ENCODE results near the gene BLTP2. TPM values are rescaled to one million over a fixed set of nuclear protein-coding genes. Genes with fewer than 3 reads are reported as not detected.
"Not testable (repeated sequence)": the region's sequence is repeated elsewhere in the genome, so short reads cannot be mapped to it uniquely, and the experiment has no call there.

BLTP2 gene
- total RNA-seq, 1 donor from 2014 or later = 65.6 TPM

DNA sequence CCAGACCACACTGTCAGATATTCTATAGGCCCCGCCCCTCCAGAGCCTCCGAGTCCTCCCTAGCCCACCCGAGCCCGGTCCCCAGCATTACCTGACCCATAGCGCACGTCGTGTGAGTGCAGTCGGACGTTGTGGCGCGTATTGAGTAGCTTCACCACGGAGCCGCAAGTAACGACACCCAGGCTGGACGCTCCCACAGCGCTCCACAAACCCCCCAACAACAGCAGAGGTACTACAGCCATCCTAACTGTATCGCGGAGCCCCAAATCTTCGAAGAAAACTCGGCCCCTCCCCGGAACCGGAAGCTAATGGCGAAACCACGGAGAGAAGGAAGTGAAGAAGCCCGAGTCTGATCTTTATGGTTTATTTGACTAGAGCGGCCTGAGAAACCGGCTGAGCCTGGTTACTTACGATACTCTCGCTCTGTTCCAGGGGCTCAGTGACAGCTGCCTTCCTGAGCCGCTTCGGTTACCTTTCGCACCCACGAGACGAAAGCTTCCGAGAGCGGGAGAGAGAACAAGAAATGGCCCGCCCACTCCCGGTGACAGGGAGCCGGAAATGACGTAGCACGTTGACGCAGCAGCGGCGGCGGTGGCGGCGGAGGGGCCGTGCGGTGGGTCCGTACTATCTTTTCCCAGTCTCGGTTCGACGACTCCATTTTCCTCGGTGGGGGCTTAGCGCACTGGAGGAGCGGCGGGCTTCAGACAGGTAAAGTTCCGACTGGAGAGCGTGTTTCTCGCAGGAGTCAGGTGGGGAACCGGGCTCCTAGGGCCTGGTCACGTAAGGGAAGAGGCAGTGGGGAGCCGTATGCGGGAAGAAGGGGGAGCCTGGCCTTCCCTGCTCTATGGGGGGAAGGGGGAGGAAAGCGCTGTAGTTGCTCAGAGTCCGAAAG lies 16.9 kb upstream of the BLTP2 start, which contains the start of the genes SDF2 and SUPT6H:
Gene SDF2, minus strand, starts transcription at position 272 of the 892 bp plus-strand sequence. Its CDS starts 30 bp downstream, at position 242.
Gene SUPT6H, plus strand, starts transcription at position 571 of the 892 bp plus-strand sequence. CDS start 11,197 bp downstream, outside the sequence.
- intact Hi-C loops (cut with DNase I) = no loop called here
- peaks cover 55% of the 10 kb centered on the region for H3K4me1 ChIP-seq

DNA sequence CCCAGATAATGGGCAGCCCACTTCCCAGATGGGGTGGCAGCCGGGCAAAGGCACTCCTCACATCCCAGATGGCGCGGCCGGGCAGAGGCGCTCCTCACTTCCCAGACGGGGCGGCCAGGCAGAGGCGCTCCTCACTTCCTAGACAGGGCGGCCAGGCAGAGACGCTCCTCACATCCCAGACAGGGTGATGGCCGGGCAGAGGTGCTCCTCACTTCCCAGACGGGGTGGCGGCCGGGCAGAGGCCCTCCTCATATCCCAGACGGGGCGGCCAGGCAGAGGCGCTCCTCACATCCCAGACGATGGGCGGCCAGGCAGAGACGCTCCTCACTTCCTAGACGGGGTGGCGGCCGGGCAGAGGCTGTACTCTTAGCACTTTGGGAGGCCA lies 14.5 kb upstream of the BLTP2 start:
- H3K27ac ChIP-seq = not testable (repeated sequence)

More for the DNA sequence above, 16.9 kb upstream of the BLTP2 start, which contains the start of the genes SDF2 and SUPT6H:
- Histone ChIP-seq H3K9me3 (no peaks in the 10 kb centered on the region), H3K27ac (peak within 1 kb of the TSS; percentile 95), H3K4me3 (peak within 1 kb of the TSS; percentile 68 to 90), H3K27me3 (no peaks in the 10 kb centered on the region), H3K36me3 (peaks cover 0 to 30% of the 10 kb centered on the region in 2 donors)
- DNase-seq (ENCODE audit: extremely low spot score in 2 of 2) = peak in 1 of 2 donors; percentile 90
- TF ChIP-seq POLR2A (IDR thresholded peaks at IDR 0.05) (peak in 1 of 2 donors; percentile 81), POLR2AphosphoS5 (IDR thresholded peaks at IDR 0.05; ENCODE audit: insufficient read depth in 1 of 2, low read depth in 1 of 2) (peak; percentile 87 to 99)
- TF ChIP-seq, protein P1, sequence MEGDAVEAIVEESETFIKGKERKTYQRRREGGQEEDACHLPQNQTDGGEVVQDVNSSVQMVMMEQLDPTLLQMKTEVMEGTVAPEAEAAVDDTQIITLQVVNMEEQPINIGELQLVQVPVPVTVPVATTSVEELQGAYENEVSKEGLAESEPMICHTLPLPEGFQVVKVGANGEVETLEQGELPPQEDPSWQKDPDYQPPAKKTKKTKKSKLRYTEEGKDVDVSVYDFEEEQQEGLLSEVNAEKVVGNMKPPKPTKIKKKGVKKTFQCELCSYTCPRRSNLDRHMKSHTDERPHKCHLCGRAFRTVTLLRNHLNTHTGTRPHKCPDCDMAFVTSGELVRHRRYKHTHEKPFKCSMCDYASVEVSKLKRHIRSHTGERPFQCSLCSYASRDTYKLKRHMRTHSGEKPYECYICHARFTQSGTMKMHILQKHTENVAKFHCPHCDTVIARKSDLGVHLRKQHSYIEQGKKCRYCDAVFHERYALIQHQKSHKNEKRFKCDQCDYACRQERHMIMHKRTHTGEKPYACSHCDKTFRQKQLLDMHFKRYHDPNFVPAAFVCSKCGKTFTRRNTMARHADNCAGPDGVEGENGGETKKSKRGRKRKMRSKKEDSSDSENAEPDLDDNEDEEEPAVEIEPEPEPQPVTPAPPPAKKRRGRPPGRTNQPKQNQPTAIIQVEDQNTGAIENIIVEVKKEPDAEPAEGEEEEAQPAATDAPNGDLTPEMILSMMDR (IDR thresholded peaks at IDR 0.05) = no peak

DNA sequence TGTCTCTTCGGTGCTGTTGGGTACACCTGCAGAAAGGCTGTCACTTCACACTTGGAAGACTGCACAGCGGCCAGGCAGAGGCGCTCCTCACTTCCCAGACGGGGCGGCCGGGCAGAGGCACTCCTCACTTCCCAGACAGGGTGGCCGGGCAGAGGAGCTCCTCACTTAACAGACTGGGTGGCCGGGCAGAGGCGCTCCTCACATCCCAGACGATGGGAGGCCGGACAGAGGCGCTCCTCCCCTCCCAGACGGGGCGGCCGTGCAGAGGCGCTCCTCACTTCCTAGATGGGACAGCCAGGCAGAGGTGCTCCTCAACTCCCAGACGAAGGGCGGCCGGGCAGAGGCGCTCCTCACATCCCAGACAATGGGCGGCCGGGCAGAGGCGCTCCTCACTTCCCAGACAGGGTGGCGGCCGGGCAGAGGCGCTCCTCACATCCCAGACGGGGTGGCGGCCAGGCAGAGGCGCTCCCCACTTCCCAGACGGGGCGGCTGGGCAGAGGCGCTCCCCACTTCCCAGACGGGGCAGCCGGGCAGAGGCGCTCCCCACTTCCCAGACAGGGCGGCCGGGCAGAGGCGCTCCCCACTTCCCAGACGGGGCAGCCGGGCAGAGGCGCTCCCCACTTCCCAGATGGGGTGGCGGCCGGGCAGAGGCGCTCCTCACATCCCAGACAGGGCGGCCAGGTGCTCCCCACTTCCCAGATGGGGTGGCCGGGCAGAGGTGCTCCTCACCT lies 14.0 kb upstream of the BLTP2 start:
- intact Hi-C loops (cut with DNase I); DNase-seq (ENCODE audit: extremely low spot score in 2 of 2): not testable (repeated sequence)
- peaks cover 0 to 30% of the 10 kb centered on the region in 2 donors for H3K36me3 ChIP-seq

More for the DNA sequence above, 14.5 kb upstream of the BLTP2 start:
- intact Hi-C loops (cut with DNase I); H3K27me3 ChIP-seq; DNase-seq (ENCODE audit: extremely low spot score in 2 of 2); H3K4me3 ChIP-seq; H3K9me3 ChIP-seq: not testable (repeated sequence)
- Histone ChIP-seq H3K4me1 (peaks cover 37% of the 10 kb centered on the region), H3K36me3 (peaks cover 0 to 29% of the 10 kb centered on the region in 2 donors)

DNA sequence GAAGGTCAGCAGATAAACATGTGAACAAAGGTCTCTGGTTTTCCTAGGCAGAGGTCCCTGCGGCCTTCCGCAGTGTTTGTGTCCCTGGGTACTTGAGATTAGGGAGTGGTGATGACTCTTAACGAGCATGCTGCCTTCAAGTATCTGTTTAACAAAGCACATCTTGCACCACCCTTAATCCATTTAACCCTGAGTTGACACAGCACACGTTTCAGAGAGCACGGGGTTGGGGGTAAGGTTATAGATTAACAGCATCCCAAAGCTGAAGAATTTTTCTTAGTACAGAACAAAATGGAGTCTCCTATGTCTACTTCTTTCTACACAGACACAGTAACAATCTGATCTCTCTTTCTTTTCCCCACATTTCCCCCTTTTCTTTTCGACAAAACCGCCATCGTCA lies 13.4 kb upstream of the BLTP2 start:
- Histone ChIP-seq H3K4me1 (peaks cover 25% of the 10 kb centered on the region), H3K36me3 (peaks cover 0 to 36% of the 10 kb centered on the region in 2 donors)
- H3K4me3 ChIP-seq; H3K27ac ChIP-seq; DNase-seq (ENCODE audit: extremely low spot score in 2 of 2); intact Hi-C loops (cut with DNase I); H3K27me3 ChIP-seq; H3K9me3 ChIP-seq: not testable (repeated sequence)

More for the DNA sequence above, 14.0 kb upstream of the BLTP2 start:
- H3K4me3 ChIP-seq, H3K27me3 ChIP-seq, H3K9me3 ChIP-seq, H3K27ac ChIP-seq: not testable (repeated sequence)
- H3K4me1 ChIP-seq = peaks cover 31% of the 10 kb centered on the region

DNA sequence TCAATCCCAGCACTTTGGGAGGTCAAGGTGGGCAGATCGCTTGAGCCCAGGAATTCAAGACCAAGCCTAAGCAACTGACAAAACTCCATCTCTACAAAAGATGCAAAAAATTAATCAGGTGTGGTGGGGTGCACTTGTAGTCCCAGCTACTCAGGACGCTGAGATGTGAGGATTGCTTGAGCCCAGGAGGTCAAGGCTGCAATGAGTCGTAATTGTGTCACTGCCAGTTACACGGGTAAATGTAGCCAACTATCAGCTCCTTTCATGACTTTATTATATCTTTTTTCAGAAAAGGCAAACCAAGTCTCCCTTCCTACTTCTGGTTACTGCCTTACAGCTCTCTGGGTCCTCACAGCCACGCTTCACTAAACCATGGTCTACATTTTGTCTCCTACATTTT lies 12.8 kb upstream of the BLTP2 start:
- H3K4me3 ChIP-seq = no peak overlapping the region
- peaks cover 19% of the 10 kb centered on the region for H3K4me1 ChIP-seq
- DNase-seq (ENCODE audit: extremely low spot score in 2 of 2) = no peak
- TF ChIP-seq, protein P1 (IDR thresholded peaks at IDR 0.05) = no peak
- TF ChIP-seq POLR2A (IDR thresholded peaks at IDR 0.05) (no peak), POLR2AphosphoS5 (IDR thresholded peaks at IDR 0.05; ENCODE audit: insufficient read depth in 1 of 2, low read depth in 1 of 2) (no peak)
- intact Hi-C loops (cut with DNase I) = no loop called here
- H3K27me3 ChIP-seq = no peaks in the 10 kb centered on the region
- H3K36me3 ChIP-seq = peaks cover 0 to 38% of the 10 kb centered on the region in 2 donors
- no peak overlapping the region for H3K27ac ChIP-seq
- H3K9me3 ChIP-seq = no peaks in the 10 kb centered on the region

DNA sequence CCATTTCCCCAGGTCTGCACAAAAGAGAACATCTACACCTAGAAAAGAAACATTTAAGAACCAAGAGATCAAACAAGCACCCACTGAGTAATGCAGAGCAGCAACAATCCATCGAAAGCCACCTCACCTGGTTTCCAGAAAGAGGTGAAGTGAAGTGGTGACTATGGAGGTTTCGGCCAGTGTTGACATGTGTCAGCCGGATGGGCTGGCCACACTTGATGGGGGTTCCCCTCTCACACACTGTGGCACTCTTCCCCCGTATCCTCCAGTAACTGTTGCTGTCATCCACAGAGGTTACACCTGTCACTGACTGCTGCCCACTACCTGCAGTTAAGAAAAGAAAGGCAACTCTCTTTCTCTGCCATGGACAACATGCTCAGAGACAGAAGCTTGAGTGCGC lies 10.2 kb upstream of the BLTP2 start:
- Histone ChIP-seq H3K27ac (no peak overlapping the region), H3K4me1 (peaks cover 3% of the 10 kb centered on the region), H3K27me3 (no peaks in the 10 kb centered on the region), H3K36me3 (peaks cover 0 to 41% of the 10 kb centered on the region in 2 donors), H3K9me3 (no peaks in the 10 kb centered on the region), H3K4me3 (no peak overlapping the region)
- TF ChIP-seq, protein P1 (IDR thresholded peaks at IDR 0.05) = no peak
- TF ChIP-seq POLR2A (IDR thresholded peaks at IDR 0.05) = no peak
- no peak for TF ChIP-seq POLR2AphosphoS5 (IDR thresholded peaks at IDR 0.05; ENCODE audit: insufficient read depth in 1 of 2, low read depth in 1 of 2)
- no peak for DNase-seq (ENCODE audit: extremely low spot score in 2 of 2)
- intact Hi-C loops (cut with DNase I) = no loop called here
